K562 (cell line): Measurements from ENCODE around the gene MZB1. TPM values are rescaled to one million over a fixed set of nuclear protein-coding genes. Genes with fewer than 3 reads are reported as not detected.
A peak's percentile ranks its signal among the peaks of the same experiment; 100 is the strongest.

Experiments
- ATAC-seq: fragments of 200-7000 bp; cut with Tn5 transposase; 3 replicates; pipeline ENCODE4 v1.9.1; 2020; ENCODE audit warnings: moderate library complexity
- BruUV-seq: library from RNA; stranded (reverse); fragments of 400-500 nt; replicated peaks from 2 replicates; lab custom pipeline; 2021; lab: Mats Ljungman, UMichigan
- CTCF ChIA-PET: fragments of 300-600 bp; formaldehyde crosslinking; extraction: SDS; loops from one replicate; lab custom pipeline; 2021; ENCODE audit warnings: low intra/inter-chr PET ratio; lab: Yijun Ruan, JAX
- POLR2A ChIA-PET: fragments of 300-600, 350-650 bp; sonication (Branson Sonifier 250); formaldehyde crosslinking; extraction: SDS; loops from one replicate; lab custom pipeline; 2021; ENCODE audit warnings: antibody characterized with exemption, inconsistent platforms; lab: Yijun Ruan, JAX
- DNase-seq, 4 experiments: peaks; one replicate each; pipeline versions ENCODE4 v3.0.0 to v3.0.0-alpha.2; 2011 to 2018; ENCODE audit warnings: low spot score in 3 of 4, mixed read lengths in 3 of 4; ENCODE audit errors: extremely low read depth in 1 of 4
- FAIRE-seq: peaks from 2 replicates; lab custom pipeline; 2011; peaks lifted over from hg19 to GRCh38; lab: Jason Lieb, UNC
- H2AFZ ChIP-seq: 2 replicates; pipeline ENCODE4 v1.6.0; 2011; ENCODE audit warnings: low read depth, low read length, control low read depth, inconsistent platforms
- H3K27ac ChIP-seq: fragments of 200-600 bp; 3 replicates; pipeline ENCODE4 v1.8.0; 2011; ENCODE audit warnings: low read depth, mild to moderate bottlenecking, control low read depth, inconsistent platforms, low read length, moderate library complexity, mixed read lengths; ENCODE audit errors: extremely low read depth
- H3K27me3 ChIP-seq, 2 experiments: fragments of 300-600 bp in 1 of 2; 2 replicates in 1 of 2; 3 replicates in 1 of 2; pipeline versions ENCODE4 v1.6.0 to v1.8.0; 2011; ENCODE audit warnings: inconsistent platforms in 2 of 2, low read length in 2 of 2, mild to moderate bottlenecking in 1 of 2, mixed read lengths in 1 of 2, moderate library complexity in 1 of 2; ENCODE audit not compliant: control insufficient read depth in 2 of 2, insufficient read depth in 2 of 2
- H3K36me3 ChIP-seq: fragments of 300-600 bp; 3 replicates; pipeline ENCODE4 v1.8.0; 2011; ENCODE audit warnings: mild to moderate bottlenecking, low read length, inconsistent platforms; ENCODE audit not compliant: control insufficient read depth, insufficient read depth
- H3K4me1 ChIP-seq, 2 experiments: fragments of 200-600 bp in 1 of 2; replicated peaks in 1 of 2; 2 replicates in 1 of 2; 3 replicates in 1 of 2; pipeline versions ENCODE4 v1.5.1 to v1.8.0; 2011; ENCODE audit warnings: inconsistent platforms in 2 of 2, low read length in 2 of 2, mild to moderate bottlenecking in 1 of 2, mixed read lengths in 1 of 2, moderate library complexity in 1 of 2; ENCODE audit not compliant: control insufficient read depth in 2 of 2, insufficient read depth in 2 of 2
- H3K4me2 ChIP-seq: 2 replicates; pipeline ENCODE4 v1.6.1; 2011; ENCODE audit warnings: low read length, control low read depth, inconsistent platforms, mixed read lengths; ENCODE audit not compliant: insufficient read depth
- H3K4me3 ChIP-seq: fragments of 200-600 bp; sonication (generic), shearing (Covaris generic); 2 replicates; pipeline ENCODE4 v1.5.1; 2016; ENCODE audit warnings: control low read depth, inconsistent platforms
- H3K79me2 ChIP-seq: fragments of 200-600 bp; 3 replicates; pipeline ENCODE4 v1.8.0; 2011; ENCODE audit warnings: low read length, inconsistent platforms; ENCODE audit not compliant: control insufficient read depth, insufficient read depth
- H3K9ac ChIP-seq, 2 experiments: 2 replicates each; pipeline versions ENCODE4 v1.6.0 to v1.6.1; 2011; ENCODE audit warnings: low read depth in 2 of 2, low read length in 2 of 2, control low read depth in 1 of 2, inconsistent platforms in 1 of 2, mild to moderate bottlenecking in 1 of 2, mixed read lengths in 1 of 2; ENCODE audit not compliant: insufficient read depth in 1 of 2
- H3K9me1 ChIP-seq: one replicate; pipeline ENCODE4 v1.6.0; 2011; ENCODE audit warnings: inconsistent platforms, mild to moderate bottlenecking, low read length, moderate library complexity; ENCODE audit not compliant: control insufficient read depth, insufficient read depth
- H3K9me3 ChIP-seq: replicated peaks from 2 replicates; pipeline ENCODE4 v1.5.1; 2011; ENCODE audit warnings: low read depth, low read length, inconsistent platforms; ENCODE audit not compliant: control insufficient read depth, insufficient read depth
- H4K20me1 ChIP-seq: replicated peaks from 2 replicates; pipeline ENCODE4 v1.6.1; 2011; ENCODE audit warnings: low read length, inconsistent platforms, mixed read lengths; ENCODE audit not compliant: control insufficient read depth, insufficient read depth
- BRD4 ChIP-seq: fragments of 200-600 bp; sonication (generic); IDR thresholded peaks from 2 replicates; pipeline ENCODE4 v1.6.1; 2017; ENCODE audit warnings: inconsistent platforms
- FUS ChIP-seq: fragments of 200-400 bp; formaldehyde crosslinking; optimal IDR thresholded peaks from 2 replicates; pipeline ENCODE3; 2017; ENCODE audit warnings: low read depth, low read length
- NELFE ChIP-seq: IDR thresholded peaks from 2 replicates; pipeline ENCODE4 v1.6.1; 2011; ENCODE audit warnings: mild to moderate bottlenecking; ENCODE audit not compliant: insufficient read depth, insufficient read length
- PURB ChIP-seq: sonication (generic); formaldehyde crosslinking; IDR thresholded peaks from 2 replicates; pipeline ENCODE4 v1.9.0; 2021; ENCODE audit warnings: low read depth, mild to moderate bottlenecking, missing genetic modification reagents
- RBM14 ChIP-seq: fragments of 200-400 bp; formaldehyde crosslinking; IDR thresholded peaks from 2 replicates; pipeline ENCODE4 v1.6.1; 2018; ENCODE audit warnings: low read depth, mild to moderate bottlenecking, low read length, moderate library complexity, borderline replicate concordance; ENCODE audit not compliant: insufficient read depth
- STAG1 ChIP-seq: sonication (generic); formaldehyde crosslinking; IDR thresholded peaks from 2 replicates; pipeline ENCODE4 v1.5.0; 2020; ENCODE audit warnings: missing genetic modification reagents, borderline replicate concordance
- ZNF197 ChIP-seq: fragments of 200-800 bp; sonication (Bioruptor generic); IDR thresholded peaks from 2 replicates; pipeline ENCODE4 v1.6.1; 2016; ENCODE audit warnings: low read depth, missing genetic modification characterization, missing compliant biosample characterization
- ZNF274 ChIP-seq: IDR thresholded peaks from 2 replicates; pipeline ENCODE4 v1.6.1; 2011; ENCODE audit warnings: low read depth, mild to moderate bottlenecking, low read length, moderate library complexity, borderline replicate concordance
- ZNF830 ChIP-seq: fragments of 250-450 bp; sonication (Bioruptor Pico); IDR thresholded peaks from 2 replicates; pipeline ENCODE4 v1.5.0; 2021; ENCODE audit warnings: mild to moderate bottlenecking
- WGBS: fragments of 100-300 bp; shearing (Covaris generic); methylation state at CpG from one replicate; pipeline ENCODE4 v1.1.6; 2016; ENCODE audit warnings: low coverage, mixed read lengths; ENCODE audit not compliant: insufficient coverage; ENCODE audit errors: missing lambda C conversion rate; 5-methylcytosine and 5-hydroxymethylcytosine counted together
- in situ Hi-C: fragments of 300-500 bp; cut with MboI; formaldehyde crosslinking; loops from 4 replicates; pipeline ENCODE4 v1.15.0; 2018; ENCODE audit warnings: inconsistent platforms, mixed read lengths
- intact Hi-C: fragments of 100-400 bp; cut with micrococcal nuclease; formaldehyde crosslinking; loops from 2 replicates; pipeline ENCODE4 v1.14.2; 2022
- polyA plus RNA-seq, 8 experiments: library from polyadenylated mRNA; depleted of rRNA in 4 of 8; stranded (reverse) in 5 of 8; unstranded in 3 of 8; fragments of >200 nt; fragmentation: Nextera tagmentation in 2 of 8; fragmentation: Illumina TruSeq in 1 of 8; extraction: Ambion mirVana in 2 of 8; extraction: Trizol in 1 of 8; gene quantifications; 2 replicates each; pipeline versions ENCODE4 v1.2.1 to v1.2.3, GENCODE V29; 2011 to 2014; ENCODE audit warnings: inconsistent platforms in 1 of 8, missing spikeins in 1 of 8
- total RNA-seq, 7 experiments: library from RNA; depleted of rRNA in 6 of 7; stranded (reverse); fragments of >200 nt in 6 of 7; fragmentation: Illumina TruSeq in 2 of 7; extraction: Trizol in 2 of 7; gene quantifications; 2 replicates each; pipeline versions ENCODE4 v1.2.1 to v1.2.3, GENCODE V29; 2011 to 2021; ENCODE audit warnings: low replicate concordance in 1 of 7
- TF ChIP-seq, protein P1 (sequence below): fragments of 450-650 bp; formaldehyde crosslinking; IDR thresholded peaks from 2 replicates; pipeline ENCODE4 v1.4.0; 2020; ENCODE audit warnings: mild to moderate bottlenecking
- TF ChIP-seq, protein P2 (sequence below): sonication (generic); formaldehyde crosslinking; IDR thresholded peaks from 2 replicates; pipeline ENCODE4 v1.8.1; 2023; ENCODE audit warnings: mild to moderate bottlenecking, missing genetic modification reagents
- TF ChIP-seq, protein P3 (sequence below): fragments of 450-650 bp; formaldehyde crosslinking; IDR thresholded peaks from 2 replicates; pipeline ENCODE4 v1.4.0; 2020; ENCODE audit warnings: mild to moderate bottlenecking, moderate library complexity

MZB1 gene
- total and polyA plus RNA-seq, 9 of the 15 experiments (the other 6 are each of a cell fraction or from before 2014, with no cell fraction given), result 0.13 to 0.31 TPM; not detected in 7

DNA sequence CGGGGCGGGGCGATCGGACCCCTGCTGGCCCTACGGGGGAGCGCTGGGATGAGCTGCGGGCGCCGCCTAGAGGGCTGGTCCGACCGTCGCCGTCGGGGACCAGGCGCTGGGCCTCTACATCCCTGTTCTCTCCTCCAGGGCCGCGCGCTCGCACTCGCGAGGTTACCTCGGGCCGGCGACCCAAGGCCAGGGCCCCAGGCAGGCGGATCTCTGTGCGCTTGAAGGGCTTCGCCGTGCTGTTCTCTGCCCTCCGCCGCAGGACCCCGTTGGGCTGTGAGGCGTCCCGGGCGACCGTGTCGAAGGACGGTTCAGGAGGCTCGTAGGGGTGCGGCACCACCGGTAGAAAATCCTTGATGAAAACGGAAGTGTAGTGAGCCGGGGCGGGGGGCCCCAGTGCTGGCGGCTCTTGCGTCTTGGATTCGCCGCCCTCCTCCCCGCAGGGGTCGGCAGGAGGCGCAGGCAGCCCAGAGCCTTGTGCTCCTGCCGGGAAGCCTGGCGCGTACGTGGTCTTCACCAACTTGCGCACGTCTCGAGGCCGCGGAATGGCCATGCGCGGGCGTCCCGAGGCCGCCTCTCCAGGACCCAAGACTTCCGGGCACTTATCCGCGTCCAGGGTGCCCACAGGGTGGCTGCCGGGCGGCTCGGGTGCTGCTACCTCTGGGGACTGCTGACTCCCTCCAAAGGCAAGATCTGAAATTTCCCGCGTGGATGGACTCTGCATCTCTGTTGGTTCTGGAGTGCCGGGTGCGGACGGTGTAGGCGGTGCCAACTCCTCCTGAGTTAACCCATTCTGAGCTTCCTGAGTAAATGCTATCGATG is 3.2 kb upstream of the MZB1 start:
- no TSS peak for BruUV-seq
- Histone ChIP-seq H3K36me3 (no peaks in the 10 kb centered on the region), H3K9me3 (no peaks in the 10 kb centered on the region; the same call in 1 of the 2 replicates), H3K27ac (no peak overlapping the region), H3K27me3 (no peaks in the 10 kb centered on the region), H3K9me1 (no peaks in the 10 kb centered on the region), H3K9ac (no peak overlapping the region), H4K20me1 (no peaks in the 10 kb centered on the region), H3K4me1 (peaks cover 7 to 23% of the 10 kb centered on the region in 2 experiments), H3K4me2 (no peak overlapping the region), H2AFZ (no peak overlapping the region), H3K79me2 (no peaks in the 10 kb centered on the region), H3K4me3 (no peak overlapping the region)
- CTCF ChIA-PET, result no interaction called here
- no peak for FAIRE-seq
- intact Hi-C loops, result no loop called here
- ATAC-seq, result no peak
- no peak for DNase-seq
- in situ Hi-C loops, result no loop called here
- 96% methylated on average over 19 of the region's 77 CpGs for WGBS
- POLR2A ChIA-PET, result no interaction called here
- TF ChIP-seq ZNF830 (CRISPR knock-in tag), result no peak
- TF ChIP-seq ZNF197 (CRISPR knock-in tag), result no peak
- TF ChIP-seq, protein P1, sequence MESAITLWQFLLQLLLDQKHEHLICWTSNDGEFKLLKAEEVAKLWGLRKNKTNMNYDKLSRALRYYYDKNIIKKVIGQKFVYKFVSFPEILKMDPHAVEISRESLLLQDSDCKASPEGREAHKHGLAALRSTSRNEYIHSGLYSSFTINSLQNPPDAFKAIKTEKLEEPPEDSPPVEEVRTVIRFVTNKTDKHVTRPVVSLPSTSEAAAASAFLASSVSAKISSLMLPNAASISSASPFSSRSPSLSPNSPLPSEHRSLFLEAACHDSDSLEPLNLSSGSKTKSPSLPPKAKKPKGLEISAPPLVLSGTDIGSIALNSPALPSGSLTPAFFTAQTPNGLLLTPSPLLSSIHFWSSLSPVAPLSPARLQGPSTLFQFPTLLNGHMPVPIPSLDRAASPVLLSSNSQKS (CRISPR knock-in tag), result no peak
- no peak for TF ChIP-seq STAG1 (CRISPR knock-in tag)
- TF ChIP-seq, protein P2, sequence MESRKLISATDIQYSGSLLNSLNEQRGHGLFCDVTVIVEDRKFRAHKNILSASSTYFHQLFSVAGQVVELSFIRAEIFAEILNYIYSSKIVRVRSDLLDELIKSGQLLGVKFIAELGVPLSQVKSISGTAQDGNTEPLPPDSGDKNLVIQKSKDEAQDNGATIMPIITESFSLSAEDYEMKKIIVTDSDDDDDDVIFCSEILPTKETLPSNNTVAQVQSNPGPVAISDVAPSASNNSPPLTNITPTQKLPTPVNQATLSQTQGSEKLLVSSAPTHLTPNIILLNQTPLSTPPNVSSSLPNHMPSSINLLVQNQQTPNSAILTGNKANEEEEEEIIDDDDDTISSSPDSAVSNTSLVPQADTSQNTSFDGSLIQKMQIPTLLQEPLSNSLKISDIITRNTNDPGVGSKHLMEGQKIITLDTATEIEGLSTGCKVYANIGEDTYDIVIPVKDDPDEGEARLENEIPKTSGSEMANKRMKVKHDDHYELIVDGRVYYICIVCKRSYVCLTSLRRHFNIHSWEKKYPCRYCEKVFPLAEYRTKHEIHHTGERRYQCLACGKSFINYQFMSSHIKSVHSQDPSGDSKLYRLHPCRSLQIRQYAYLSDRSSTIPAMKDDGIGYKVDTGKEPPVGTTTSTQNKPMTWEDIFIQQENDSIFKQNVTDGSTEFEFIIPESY (CRISPR knock-in tag), result peak; percentile 50; the same call in 1 of the 2 replicates
- no peak for TF ChIP-seq BRD4
- no peak for TF ChIP-seq ZNF274
- TF ChIP-seq PURB (CRISPR knock-in tag), result no peak
- TF ChIP-seq NELFE, result no peak
- 0 out of 2 replicates have a peak, but pooled peaks have one; percentile 66 for TF ChIP-seq RBM14
- TF ChIP-seq FUS, result no peak
- TF ChIP-seq, protein P3, sequence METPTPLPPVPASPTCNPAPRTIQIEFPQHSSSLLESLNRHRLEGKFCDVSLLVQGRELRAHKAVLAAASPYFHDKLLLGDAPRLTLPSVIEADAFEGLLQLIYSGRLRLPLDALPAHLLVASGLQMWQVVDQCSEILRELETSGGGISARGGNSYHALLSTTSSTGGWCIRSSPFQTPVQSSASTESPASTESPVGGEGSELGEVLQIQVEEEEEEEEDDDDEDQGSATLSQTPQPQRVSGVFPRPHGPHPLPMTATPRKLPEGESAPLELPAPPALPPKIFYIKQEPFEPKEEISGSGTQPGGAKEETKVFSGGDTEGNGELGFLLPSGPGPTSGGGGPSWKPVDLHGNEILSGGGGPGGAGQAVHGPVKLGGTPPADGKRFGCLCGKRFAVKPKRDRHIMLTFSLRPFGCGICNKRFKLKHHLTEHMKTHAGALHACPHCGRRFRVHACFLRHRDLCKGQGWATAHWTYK (CRISPR knock-in tag), result no peak
